GM15510 (cell line): Measurements from ENCODE around the gene ABHD12.

Experiments used
- POLR2A ChIP-seq: IDR thresholded peaks from 3 replicates; pipeline ENCODE4 v1.6.1; 2011; ENCODE audit warnings: borderline replicate concordance; ENCODE audit not compliant: insufficient read length; ENCODE audit errors: extremely low read depth

Gene ABHD12

GRCh38 chr20:25251019-25251418, 139.6 kb downstream of the ABHD12 start:
- no peak for TF ChIP-seq POLR2A

- no peak for TF ChIP-seq POLR2A
Measured at GRCh38 chr20:25250508-25250907, 140.1 kb downstream of the ABHD12 start.
